ENCODE results near the gene PRR14. TPM values are rescaled to one million over a fixed set of nuclear protein-coding genes. Genes with fewer than 3 reads are reported as not detected.
A peak's percentile ranks its signal among the peaks of the same experiment; 100 is the strongest.
"Not testable (repeated sequence)": the region's sequence is repeated elsewhere in the genome, so short reads cannot be mapped to it uniquely, and the experiment has no call there.

The PRR14 gene
- total RNA-seq, 1 donor: 42.3 TPM

DNA sequence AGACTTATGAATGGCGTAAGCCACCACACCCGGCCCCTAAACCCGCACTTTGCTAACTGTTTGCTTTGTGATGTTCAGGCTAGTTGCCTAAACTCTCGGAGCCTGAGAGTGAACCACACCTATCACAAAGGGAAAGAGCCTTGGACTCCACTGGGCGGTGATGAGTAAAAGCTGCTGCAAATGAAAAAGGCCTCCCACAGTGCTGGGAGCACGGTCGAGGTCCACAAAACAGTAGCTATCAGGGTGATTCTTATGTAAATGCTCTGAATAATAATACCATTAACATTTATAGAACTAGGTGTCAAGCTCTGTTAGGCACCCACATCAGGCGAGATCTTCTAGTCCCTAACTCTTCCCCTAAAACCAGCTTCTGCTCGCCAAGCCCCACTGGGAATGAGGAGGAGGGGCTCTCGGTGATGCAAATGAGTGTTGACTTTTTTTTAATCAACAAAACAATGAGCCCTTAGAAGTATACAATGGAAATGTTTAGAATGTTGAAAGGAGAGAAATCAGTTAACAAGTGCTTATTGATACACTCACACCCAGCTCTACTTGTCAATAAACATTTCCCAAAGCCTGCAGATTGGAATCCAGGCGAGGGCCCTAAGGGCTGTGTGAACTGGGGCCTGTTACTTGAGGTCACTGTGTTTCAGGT lies 27.3 kb downstream of the PRR14 start:
- DNase-seq (ENCODE audit: low read depth in 2 of 3, low spot score in 2 of 3): no peak

GRCh38 chr16:30678586-30678970 lies 27.8 kb downstream of the PRR14 start:
- no peak for DNase-seq (ENCODE audit: low read depth in 2 of 3, low spot score in 2 of 3)

GRCh38 chr16:30680326-30680725 lies 29.6 kb downstream of the PRR14 start:
- DNase-seq (ENCODE audit: low read depth in 2 of 3, low spot score in 2 of 3): no peak

GRCh38 chr16:30688701-30689100 lies 37.9 kb downstream of the PRR14 start:
- no peak for DNase-seq (ENCODE audit: low read depth in 2 of 3, low spot score in 2 of 3)

DNA sequence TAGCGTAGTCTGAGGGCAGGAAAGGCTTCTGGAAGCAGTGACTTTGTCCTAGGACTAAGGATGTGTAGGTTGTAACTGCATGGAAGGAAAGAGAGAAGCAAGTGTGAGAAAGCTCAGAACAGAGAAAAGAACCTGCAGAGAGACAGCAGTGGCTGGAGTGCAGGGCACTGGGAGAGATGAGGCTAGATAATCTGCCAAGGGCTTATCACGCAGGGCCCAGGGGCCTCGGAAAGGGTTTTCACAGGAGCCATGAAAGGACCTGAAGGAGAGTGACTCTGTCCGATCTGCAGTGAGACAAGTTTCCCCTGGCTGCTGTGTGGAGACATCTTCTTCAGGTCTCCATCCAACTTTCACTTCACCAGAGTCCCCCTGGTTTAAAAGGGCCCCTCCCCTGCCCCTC lies 41.1 kb downstream of the PRR14 start:
- no peak for DNase-seq (ENCODE audit: low read depth in 2 of 3, low spot score in 2 of 3)

DNA sequence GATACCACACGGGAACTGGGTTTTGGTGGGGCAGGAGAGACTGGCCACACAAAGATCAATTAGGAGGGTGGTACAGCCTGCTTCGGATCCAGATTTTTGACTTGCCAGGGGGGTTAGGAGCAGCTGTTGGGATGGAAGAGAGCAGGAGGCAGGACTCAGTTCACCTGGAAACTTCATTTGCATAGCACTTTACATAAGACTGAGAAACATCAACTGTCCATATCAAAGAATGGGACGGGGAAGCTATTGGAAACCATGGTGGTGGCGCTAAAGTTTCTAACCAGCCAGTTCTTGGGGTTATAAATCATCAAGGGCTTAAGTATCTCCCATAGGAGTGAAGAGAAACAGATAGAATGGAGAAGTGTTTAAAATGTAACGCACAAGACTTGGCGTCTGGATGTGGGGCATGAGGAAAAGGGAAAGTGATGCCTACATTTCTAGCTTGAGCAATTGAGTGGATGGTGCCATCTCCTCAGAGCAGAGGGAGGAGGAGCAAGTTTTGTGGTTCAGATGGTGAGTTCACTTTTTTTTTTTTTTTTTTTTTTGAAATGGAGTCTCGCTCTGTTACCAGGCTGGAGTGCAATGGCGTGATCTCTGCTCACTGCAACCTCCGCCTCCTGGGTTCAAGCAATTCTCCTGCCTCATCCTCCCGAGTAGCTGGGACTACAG lies 41.8 kb downstream of the PRR14 start:
- DNase-seq (ENCODE audit: low read depth in 2 of 3, low spot score in 2 of 3): peak in 1 of 3 donors; percentile 34

GRCh38 chr16:30694926-30695693 lies 44.4 kb downstream of the PRR14 start:
- DNase-seq (ENCODE audit: low read depth in 2 of 3, low spot score in 2 of 3): peak in 1 of 3 donors; percentile 40

DNA sequence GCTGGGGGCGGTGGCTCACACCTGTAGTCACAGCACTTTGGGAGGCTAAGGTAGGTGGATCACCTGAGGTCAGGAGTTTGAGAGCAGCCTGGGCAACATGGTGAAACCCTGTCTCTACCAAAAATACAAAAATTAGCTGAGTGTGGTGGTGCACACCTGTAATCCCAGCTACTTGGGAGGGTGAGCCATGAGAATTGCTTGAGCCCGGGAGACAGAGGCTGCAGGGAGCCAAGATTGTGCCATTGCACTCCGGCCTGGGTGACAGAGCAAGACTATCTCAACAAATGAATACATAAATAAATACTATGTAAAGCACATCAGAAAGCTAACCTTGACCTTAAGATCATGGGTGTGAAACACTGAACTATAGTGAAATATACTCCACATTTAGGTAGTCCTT lies 45.9 kb downstream of the PRR14 start:
- not testable (repeated sequence) for DNase-seq (ENCODE audit: low read depth in 2 of 3, low spot score in 2 of 3)

- no peak for DNase-seq (ENCODE audit: low read depth in 2 of 3, low spot score in 2 of 3)
Observed at GRCh38 chr16:30697264-30698138, 46.7 kb downstream of the PRR14 start.

GRCh38 chr16:30698139-30698815 lies 47.5 kb downstream of the PRR14 start:
- peak; percentile 97 to 98 (median 98) for DNase-seq (ENCODE audit: low read depth in 2 of 3, low spot score in 2 of 3)

DNA sequence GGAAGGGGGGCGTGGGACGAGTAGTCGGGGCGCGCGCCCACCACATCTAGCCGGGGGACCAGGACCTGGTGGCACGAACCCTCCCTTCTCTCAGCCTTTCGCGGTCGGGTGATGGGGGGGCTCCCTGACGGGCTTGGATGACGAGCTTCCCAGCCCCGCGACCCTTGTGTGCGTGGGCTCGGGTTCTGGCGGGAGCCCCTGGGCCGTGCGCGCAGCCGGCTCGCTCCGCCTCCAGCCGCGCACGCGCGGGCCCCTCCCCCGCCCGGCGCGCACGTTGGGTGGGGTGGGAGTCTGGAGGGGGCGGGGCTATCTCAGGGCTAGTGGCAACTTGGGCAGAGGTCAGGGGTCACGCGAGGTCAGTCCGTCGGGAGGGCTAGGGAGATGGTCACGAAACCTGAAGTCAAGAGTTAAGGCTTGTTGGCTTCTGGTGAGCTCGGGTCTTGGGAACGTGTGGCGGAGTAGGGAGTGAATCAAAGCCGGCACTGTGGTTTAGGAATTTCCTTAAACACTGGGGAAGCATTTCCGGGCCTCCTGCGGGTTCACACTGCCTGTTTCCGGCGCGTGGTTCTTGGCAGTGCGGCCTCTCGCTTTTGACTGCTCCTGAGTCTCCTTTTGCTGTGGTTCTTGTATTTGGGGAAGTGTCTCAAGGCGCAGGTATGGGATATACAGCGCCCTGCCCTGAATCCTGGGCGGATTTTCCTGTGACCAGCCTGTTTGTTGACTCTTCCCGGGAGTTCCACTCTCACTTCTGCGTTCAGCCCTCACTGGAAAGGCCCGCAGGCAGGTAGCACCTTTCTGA lies 48.3 kb downstream of the PRR14 start, which contains the start of gene SRCAP:
SRCAP (plus strand) TSS at position 356 of the 799 bp plus-strand sequence. CDS start 1,654 bp downstream, outside the sequence.
- DNase-seq (ENCODE audit: low read depth in 2 of 3, low spot score in 2 of 3): peak; percentile 40 to 58 (median 53)

DNA sequence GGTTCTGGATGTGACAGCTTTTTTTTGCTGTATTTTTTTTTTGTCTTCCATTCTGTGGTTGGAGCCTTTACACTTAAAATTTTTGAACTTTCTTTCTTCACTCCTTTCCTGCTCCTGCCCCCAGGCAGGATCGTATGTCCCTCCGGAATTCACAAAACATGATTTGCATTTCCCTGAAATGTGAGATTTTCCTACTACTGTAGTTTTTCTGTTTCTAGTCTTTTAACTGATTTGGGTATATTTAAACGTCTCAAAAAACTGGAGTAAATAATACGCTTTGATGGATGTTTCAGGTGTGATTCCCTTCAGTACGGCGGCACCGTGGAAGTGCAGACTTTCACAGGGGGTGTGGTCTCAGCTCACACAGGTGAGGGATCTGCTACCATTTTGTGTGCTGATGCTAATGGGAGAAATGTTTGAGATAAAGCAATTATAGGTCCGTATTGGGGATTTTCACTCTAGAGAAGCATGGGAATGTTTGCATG lies 48.9 kb downstream of the PRR14 start:
- no peak for DNase-seq (ENCODE audit: low read depth in 2 of 3, low spot score in 2 of 3)

- no peak for DNase-seq (ENCODE audit: low read depth in 2 of 3, low spot score in 2 of 3)
Observed at GRCh38 chr16:30700491-30700890, 49.7 kb downstream of the PRR14 start.

GRCh38 chr16:30700971-30701370 lies 50.2 kb downstream of the PRR14 start:
- DNase-seq (ENCODE audit: low read depth in 2 of 3, low spot score in 2 of 3): no peak

GRCh38 chr16:30703071-30703470 lies 52.3 kb downstream of the PRR14 start:
- not testable (repeated sequence) for DNase-seq (ENCODE audit: low read depth in 2 of 3, low spot score in 2 of 3)

GRCh38 chr16:30703971-30704370 lies 53.2 kb downstream of the PRR14 start:
- DNase-seq (ENCODE audit: low read depth in 2 of 3, low spot score in 2 of 3): no peak
